GM21367 (cell line): Measurements from ENCODE around the gene TNFRSF9.
"Not testable (repeated sequence)": the region's sequence is repeated elsewhere in the genome, so short reads cannot be mapped to it uniquely, and the experiment has no call there.

Experiments used
- ATAC-seq: cut with Tn5 transposase; IDR thresholded peaks from one replicate; pipeline ENCODE4 v1.9.1; 2021; ENCODE audit not compliant: unreplicated experiment

Gene TNFRSF9

GRCh38 chr1:7921796-7922195, 18.8 kb downstream of the TNFRSF9 start:
- no peak for ATAC-seq

- no peak for ATAC-seq
These were observed 20.8 kb downstream of the TNFRSF9 start for GRCh38 chr1:7919880-7920279.

- ATAC-seq: not testable (repeated sequence)
These were observed 22.7 kb downstream of the TNFRSF9 start for GRCh38 chr1:7917971-7918370.

GRCh38 chr1:7916501-7916830, 24.2 kb downstream of the TNFRSF9 start:
- ATAC-seq: no peak

- ATAC-seq: no peak
These were observed 24.7 kb downstream of the TNFRSF9 start for GRCh38 chr1:7915826-7916500.

- ATAC-seq: no peak
These were observed 27.7 kb downstream of the TNFRSF9 start for GRCh38 chr1:7912743-7913557.

- ATAC-seq: no peak
These were observed 28.5 kb downstream of the TNFRSF9 start for GRCh38 chr1:7912145-7912544.

- no peak for ATAC-seq
These were observed 35.4 kb downstream of the TNFRSF9 start for GRCh38 chr1:7905262-7905661.

GRCh38 chr1:7902478-7903085, 38.1 kb downstream of the TNFRSF9 start:
- no peak for ATAC-seq

GRCh38 chr1:7899741-7900140, 40.9 kb downstream of the TNFRSF9 start:
- ATAC-seq: no peak

GRCh38 chr1:7898962-7899361, 41.7 kb downstream of the TNFRSF9 start:
- ATAC-seq: no peak

- ATAC-seq: no peak
These were observed 43.6 kb downstream of the TNFRSF9 start for GRCh38 chr1:7896994-7897393.

- no peak for ATAC-seq
These were observed 47.0 kb downstream of the TNFRSF9 start for GRCh38 chr1:7893529-7894180.

- ATAC-seq: no peak
These were observed 48.8 kb downstream of the TNFRSF9 start for GRCh38 chr1:7891804-7892203.

GRCh38 chr1:7890853-7891252, 49.8 kb downstream of the TNFRSF9 start:
- ATAC-seq: no peak

- no peak for ATAC-seq
These were observed 52.2 kb downstream of the TNFRSF9 start for GRCh38 chr1:7888248-7889081.

GRCh38 chr1:7886405-7886745, 54.3 kb downstream of the TNFRSF9 start:
- ATAC-seq: no peak

GRCh38 chr1:7885513-7886404, 54.9 kb downstream of the TNFRSF9 start:
- ATAC-seq: no peak

- ATAC-seq: no peak
These were observed 55.9 kb downstream of the TNFRSF9 start for GRCh38 chr1:7884757-7885156.

GRCh38 chr1:7879228-7879627, 61.4 kb downstream of the TNFRSF9 start:
- no peak for ATAC-seq
